ENCODE results near the gene DAZAP1. TPM values are rescaled to one million over a fixed set of nuclear protein-coding genes. Genes with fewer than 3 reads are reported as not detected.

Gene DAZAP1
- total RNA-seq, 4 donors from 2014 or later, result 45.3 to 75.4 (median 64.0) TPM

DNA sequence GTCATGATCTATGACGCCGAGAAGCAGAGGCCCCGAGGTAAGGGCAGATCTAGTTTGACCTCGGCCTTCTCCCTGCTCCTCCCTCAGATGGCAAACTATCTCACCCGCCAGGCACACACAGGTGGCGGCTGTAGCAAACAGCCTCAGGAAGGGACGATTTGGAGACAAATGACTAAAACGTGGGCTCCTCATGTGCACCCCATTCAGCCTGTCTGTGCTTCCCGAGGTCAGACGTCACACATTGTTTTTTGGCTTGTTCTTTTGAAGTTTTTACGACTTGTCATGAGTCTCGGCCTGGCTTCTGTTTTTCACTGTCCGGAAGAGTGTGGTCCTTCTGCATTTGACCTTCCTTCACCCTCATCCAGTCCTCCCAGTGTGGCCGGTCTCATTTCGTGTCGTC, 15.0 kb downstream of the DAZAP1 start:
- Histone ChIP-seq H3K4me3 (no peak overlapping the region), H3K9me3 (no peaks in the 10 kb centered on the region), H3K4me1 (peaks cover 0 to 22% (median 6%) of the 10 kb centered on the region in 3 donors), H3K36me3 (peaks cover 0 to 91% of the 10 kb centered on the region in 2 donors), H3K27ac (no peak overlapping the region), H3K27me3 (no peaks in the 10 kb centered on the region)
- ATAC-seq, result peak; percentile 26
- TF ChIP-seq POLR2A (IDR thresholded peaks at IDR 0.05) (no peak), CTCF (IDR thresholded peaks at IDR 0.05) (no peak), POLR2AphosphoS5 (IDR thresholded peaks at IDR 0.05) (no peak), EP300 (IDR thresholded peaks at IDR 0.05) (no peak)
- WGBS, 2 donors (ENCODE audit: low coverage in 1 of 2), result 73 to 83% methylated on average over 6 to 13 of the region's 16 CpGs

- peaks cover 0 to 17% (median under 1%) of the 10 kb centered on the region in 3 donors for H3K4me1 ChIP-seq
- 78 to 85% methylated on average over 8 to 21 of the region's 24 CpGs for WGBS, 2 donors (ENCODE audit: low coverage in 1 of 2)
- no peaks in the 10 kb centered on the region for H3K9me3 ChIP-seq
- no peak for ATAC-seq
- no peak for TF ChIP-seq CTCF (IDR thresholded peaks at IDR 0.05)
- TF ChIP-seq EP300 (IDR thresholded peaks at IDR 0.05), result no peak
- TF ChIP-seq POLR2A (IDR thresholded peaks at IDR 0.05), result no peak
- TF ChIP-seq POLR2AphosphoS5 (IDR thresholded peaks at IDR 0.05), result no peak
- no peak overlapping the region for H3K27ac ChIP-seq
- no peaks in the 10 kb centered on the region for H3K27me3 ChIP-seq
- H3K4me3 ChIP-seq, result no peak overlapping the region
- peaks cover 0 to 97% of the 10 kb centered on the region in 2 donors for H3K36me3 ChIP-seq
These were observed 15.6 kb downstream of the DAZAP1 start for GRCh38 chr19:1422943-1423342.

DNA sequence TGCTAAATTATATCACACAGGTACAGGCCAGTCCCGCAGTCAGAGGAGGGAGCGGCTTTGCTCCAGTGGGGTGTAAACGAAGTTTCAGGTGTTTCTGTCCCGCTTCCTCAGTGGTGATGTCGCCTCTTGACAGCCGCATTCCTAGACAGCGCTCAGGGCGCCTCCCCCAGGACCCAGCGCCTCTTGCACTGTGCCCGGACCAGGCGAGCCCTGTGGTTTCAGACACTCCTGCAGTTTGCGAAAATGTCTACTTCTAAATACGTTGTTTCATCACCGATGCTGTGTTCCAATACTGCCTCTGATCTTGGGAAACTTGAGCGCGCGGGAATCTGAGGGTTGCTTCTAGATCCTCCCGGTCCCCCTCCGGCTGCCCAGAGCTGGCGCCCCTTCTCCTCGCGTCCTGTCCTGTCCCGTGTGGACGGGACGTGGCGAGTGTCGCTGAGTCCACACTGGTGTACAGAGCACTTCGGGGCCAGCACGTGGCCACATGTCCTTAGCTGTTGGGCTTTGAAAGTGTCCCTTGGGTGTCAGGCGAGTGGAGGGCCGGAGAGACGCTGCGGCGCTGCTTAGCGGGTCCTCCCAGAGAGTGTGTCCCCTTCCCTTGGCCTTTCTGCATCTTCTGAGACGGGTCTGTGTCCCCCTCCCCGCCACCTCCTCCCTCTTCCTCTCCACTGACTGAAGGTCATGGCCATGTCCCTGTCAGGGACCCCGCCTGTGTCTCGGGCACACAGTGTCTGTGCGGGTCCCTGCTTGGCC, 16.2 kb downstream of the DAZAP1 start:
- TF ChIP-seq EP300 (IDR thresholded peaks at IDR 0.05) (no peak), CTCF (IDR thresholded peaks at IDR 0.05) (no peak), POLR2A (IDR thresholded peaks at IDR 0.05) (no peak), POLR2AphosphoS5 (IDR thresholded peaks at IDR 0.05) (no peak)
- 85 to 88% methylated on average over 12 to 16 of the region's 40 CpGs for WGBS, 2 donors (ENCODE audit: low coverage in 1 of 2)
- no peak overlapping the region for H3K27ac ChIP-seq
- ATAC-seq, result no peak
- no peak overlapping the region for H3K4me3 ChIP-seq
- no peaks in the 10 kb centered on the region for H3K27me3 ChIP-seq
- no peaks in the 10 kb centered on the region for H3K9me3 ChIP-seq
- peaks cover 0 to 100% of the 10 kb centered on the region in 2 donors for H3K36me3 ChIP-seq
- H3K4me1 ChIP-seq, result peaks cover 0 to 10% (median 0%) of the 10 kb centered on the region in 3 donors

GRCh38 chr19:1424192-1424955, 17.0 kb downstream of the DAZAP1 start:
- WGBS, 2 donors (ENCODE audit: low coverage in 1 of 2), result 76 to 85% methylated on average over 14 to 25 of the region's 42 CpGs
- Histone ChIP-seq H3K9me3 (no peaks in the 10 kb centered on the region), H3K36me3 (peaks cover 0 to 100% of the 10 kb centered on the region in 2 donors), H3K4me3 (no peak overlapping the region), H3K27me3 (no peaks in the 10 kb centered on the region), H3K27ac (no peak overlapping the region), H3K4me1 (peaks cover 0 to 2% (median 0%) of the 10 kb centered on the region in 3 donors)
- ATAC-seq, result no peak
- no peak for TF ChIP-seq POLR2A (IDR thresholded peaks at IDR 0.05)
- no peak for TF ChIP-seq POLR2AphosphoS5 (IDR thresholded peaks at IDR 0.05)
- TF ChIP-seq EP300 (IDR thresholded peaks at IDR 0.05), result no peak
- no peak for TF ChIP-seq CTCF (IDR thresholded peaks at IDR 0.05)

Data from gastroesophageal sphincter (tissue), 4 donors.